Lung microvascular endothelial cell (primary cell): ENCODE data around the gene SLC31A1. TPM values are rescaled to one million over a fixed set of nuclear protein-coding genes. Genes with fewer than 3 reads are reported as not detected.

Experiments
- DNase-seq, 2 donors: peaks; one replicate each; pipeline versions ENCODE4 v3.0.0 to v3.0.0-alpha.2; 2010; ENCODE audit warnings: low read depth in 2 of 2
- total RNA-seq: library from RNA; depleted of rRNA; stranded (reverse); fragments of >200 nt; gene quantifications from 2 replicates; pipeline ENCODE4 v1.2.1, GENCODE V29; 2014

SLC31A1 gene
- 12.4 and 13.7 TPM in 2 replicates for total RNA-seq

GRCh38 chr9:113221003-113221799 lies at the start of gene SLC31A1, which contains the start of gene FKBP15:
Gene SLC31A1, plus strand, starts transcription at chr9:113221544. Its CDS starts 34,605 bp downstream, at chr9:113256149.
Gene FKBP15, minus strand, starts transcription at chr9:113221277. Its CDS starts 34 bp downstream, at chr9:113221243.
- DNase-seq: peak; percentile 99

- no peak for DNase-seq
Measured at GRCh38 chr9:113173341-113173740, 48.0 kb upstream of the SLC31A1 start.

DNA sequence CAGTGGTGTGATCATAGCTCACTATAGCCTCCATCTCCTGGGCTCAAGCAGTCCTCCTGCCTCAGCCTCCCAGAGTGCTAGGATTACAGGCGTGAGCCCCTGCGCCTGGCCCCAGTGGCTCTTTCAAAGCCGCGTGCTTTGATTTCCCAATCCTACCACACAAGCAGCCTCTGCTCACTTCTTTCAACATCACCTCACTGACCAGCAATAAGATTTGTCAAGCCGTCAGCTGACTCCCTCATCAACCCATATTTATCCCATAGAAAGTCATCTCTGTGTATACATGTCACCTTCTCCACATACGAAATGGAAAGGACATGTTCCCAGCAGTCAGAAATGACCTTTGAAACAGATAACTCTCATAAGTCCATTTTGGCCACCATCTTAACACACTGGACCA lies 44.5 kb upstream of the SLC31A1 start:
- no peak for DNase-seq

DNA sequence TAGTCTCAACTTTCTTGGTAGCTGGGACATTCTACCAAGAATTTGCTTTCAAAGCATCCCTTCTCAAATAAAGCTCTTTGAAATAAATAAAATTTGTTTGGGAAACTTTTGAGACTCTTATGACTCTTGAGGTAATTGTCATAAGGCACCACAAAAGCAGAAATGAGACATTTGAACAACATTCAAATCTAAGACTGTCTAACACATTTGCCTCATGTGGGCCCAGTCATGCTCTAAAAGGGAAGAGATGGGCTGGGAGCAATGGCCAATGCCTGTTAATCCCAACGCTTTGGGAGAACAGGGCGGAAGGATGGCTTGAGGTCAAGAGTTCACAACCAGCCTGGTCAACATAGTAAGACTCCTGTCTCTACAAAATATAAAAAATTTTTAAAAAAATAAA lies 44.1 kb upstream of the SLC31A1 start:
- no peak for DNase-seq

GRCh38 chr9:113178087-113178486 lies 43.3 kb upstream of the SLC31A1 start:
- peak in 1 of 2 donors; percentile 84 for DNase-seq

GRCh38 chr9:113179839-113180238 lies 41.5 kb upstream of the SLC31A1 start:
- peak in 1 of 2 donors; percentile 21 for DNase-seq

DNA sequence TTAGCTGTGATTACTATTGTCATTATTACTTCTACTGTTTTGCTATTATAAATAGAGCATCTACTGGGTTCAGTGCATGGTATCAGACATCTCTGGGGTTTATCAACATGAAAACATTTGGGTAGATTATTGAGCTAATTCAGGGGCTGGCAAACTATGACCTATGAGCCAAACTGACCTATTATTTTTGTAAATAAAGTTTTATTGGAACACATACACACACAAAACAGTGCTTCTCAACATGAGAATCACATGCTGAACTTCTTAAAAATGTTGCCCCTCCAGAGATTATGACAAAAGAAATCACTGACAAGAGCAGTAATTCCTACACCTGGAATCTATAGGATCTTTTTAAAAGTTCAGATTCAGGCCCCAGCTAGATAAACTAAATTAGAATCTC lies 40.2 kb upstream of the SLC31A1 start:
- no peak for DNase-seq

GRCh38 chr9:113183956-113184488 lies 37.3 kb upstream of the SLC31A1 start:
- DNase-seq: no peak

DNA sequence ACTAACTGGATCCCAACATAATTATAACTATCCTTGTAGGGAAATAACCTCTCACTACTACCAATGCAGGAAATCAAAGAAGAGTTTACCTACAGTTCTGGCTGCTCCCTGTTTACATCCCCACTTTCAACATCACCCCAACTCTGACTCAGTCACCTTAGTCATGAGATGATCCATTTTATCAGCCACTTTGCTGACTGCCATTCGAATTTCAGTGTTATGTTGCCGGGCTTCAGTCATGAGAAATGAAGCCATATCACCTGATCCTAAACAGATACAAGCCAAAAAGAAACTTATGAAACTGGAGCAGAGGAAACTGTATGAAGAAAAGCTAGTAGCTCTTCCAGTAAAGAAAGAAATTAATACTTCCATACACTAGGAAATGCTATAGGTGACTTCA lies 36.8 kb upstream of the SLC31A1 start:
- DNase-seq: peak in 1 of 2 donors; percentile 18

DNA sequence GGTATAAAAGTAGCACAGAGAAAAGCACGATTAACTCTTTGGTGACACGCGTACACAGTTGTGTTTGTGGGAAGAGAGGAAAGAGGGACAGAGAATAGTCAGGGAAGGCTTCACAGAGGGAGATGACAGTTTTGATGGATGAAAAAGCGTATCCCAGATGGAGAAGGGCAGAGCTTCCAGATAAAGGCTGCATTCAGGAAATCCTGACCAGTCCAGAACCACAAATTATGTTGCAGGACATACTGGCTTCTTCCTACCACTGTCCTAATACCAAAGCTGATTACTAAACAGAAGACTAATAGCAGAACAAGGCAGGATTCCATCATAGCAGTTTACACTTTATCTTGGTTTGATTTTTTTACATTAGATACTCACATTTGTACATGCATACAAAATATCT lies 36.1 kb upstream of the SLC31A1 start:
- peak in 1 of 2 donors; percentile 43 for DNase-seq

DNA sequence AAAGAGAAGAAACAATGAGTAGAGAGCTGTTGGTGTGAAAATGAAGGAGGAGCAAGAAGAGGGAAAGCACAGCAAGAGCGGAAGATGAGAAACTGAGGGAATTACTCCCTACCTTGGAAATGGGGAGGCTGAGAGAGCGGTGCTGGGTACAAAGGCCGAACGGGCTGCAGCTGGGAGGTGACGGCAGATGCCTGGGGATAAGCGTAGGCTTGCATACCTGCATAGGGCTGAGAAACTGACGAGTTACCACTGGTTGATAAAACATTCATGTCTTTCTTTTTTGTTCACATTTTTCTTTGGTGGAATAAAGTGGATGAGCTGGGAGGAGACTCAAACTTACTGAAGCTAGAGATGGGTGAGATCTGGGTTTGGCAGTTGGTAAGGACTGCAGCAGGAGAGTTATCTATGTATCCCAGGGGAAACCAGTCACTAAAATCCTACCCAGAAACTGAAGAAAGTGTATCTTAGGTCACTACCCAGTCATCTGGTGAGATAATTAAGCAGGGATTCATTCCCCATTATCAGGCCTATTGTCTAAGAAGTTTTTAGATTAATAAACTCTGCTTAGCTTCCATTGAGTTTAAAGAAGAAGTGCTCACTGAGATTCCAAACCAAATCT lies 35.1 kb upstream of the SLC31A1 start:
- no peak for DNase-seq

GRCh38 chr9:113187929-113188595 lies 33.3 kb upstream of the SLC31A1 start:
- peak; percentile 29 to 90 for DNase-seq

GRCh38 chr9:113192455-113192854 lies 28.9 kb upstream of the SLC31A1 start:
- DNase-seq: no peak

GRCh38 chr9:113199683-113200329 lies 21.5 kb upstream of the SLC31A1 start:
- no peak for DNase-seq

GRCh38 chr9:113205432-113205831 lies 15.9 kb upstream of the SLC31A1 start:
- DNase-seq: peak in 1 of 2 donors; percentile 11

DNA sequence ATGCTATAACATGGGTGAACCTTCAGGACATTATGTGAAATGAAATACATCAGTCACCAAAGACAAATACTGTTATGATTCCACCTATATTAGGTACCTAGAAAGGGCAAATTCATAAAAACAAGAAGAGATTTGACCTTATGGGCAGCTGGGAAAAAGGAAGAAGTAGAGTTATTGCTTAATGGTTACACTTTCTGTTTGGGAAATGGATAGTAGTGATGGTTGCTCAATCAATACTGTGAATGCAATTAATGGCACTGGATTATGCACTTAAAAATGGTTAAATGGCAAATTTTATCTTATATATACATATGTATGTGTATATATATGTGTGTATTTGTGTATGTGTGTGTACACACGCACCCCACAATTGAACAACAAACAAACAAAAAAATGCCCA lies 15.5 kb upstream of the SLC31A1 start:
- DNase-seq: no peak

DNA sequence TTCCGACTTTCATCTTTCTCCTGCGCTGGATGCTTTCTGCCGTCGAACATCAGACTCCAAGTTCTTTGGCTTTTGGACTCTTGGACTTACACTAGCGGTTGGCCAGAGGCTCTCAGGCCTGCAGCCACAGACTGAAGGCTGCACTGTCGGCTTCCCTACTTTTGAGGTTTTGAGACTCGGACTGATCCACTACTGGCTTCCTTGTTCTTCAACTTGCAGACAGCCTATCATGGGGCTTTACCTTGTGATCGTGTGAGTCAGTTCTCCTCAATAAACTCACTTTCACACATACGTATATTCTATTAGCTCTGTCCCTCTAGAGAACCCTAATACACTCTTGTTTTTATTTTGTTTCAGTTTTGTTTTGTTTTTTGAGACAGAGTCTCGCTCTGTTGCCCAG lies 10.5 kb upstream of the SLC31A1 start:
- no peak for DNase-seq

DNA sequence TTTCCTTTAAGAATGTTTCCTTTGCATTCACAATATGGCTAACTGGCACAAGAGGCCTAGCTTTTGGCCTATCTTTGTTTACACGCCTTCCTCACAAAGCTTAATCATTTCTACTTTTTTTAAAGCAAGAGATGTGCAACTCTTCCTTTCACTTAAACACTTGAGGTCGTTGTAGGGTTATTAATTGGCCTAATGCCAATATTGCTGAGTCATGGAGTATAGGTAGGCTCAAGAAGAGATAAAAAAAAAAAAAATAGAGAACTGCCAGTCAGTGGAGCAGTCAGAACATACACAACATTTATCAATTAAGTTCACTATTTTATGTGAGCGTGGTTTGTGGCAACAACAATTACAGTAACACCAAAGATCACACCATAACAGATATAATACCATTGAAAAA lies 6.2 kb upstream of the SLC31A1 start:
- DNase-seq: peak; percentile 35 to 84

DNA sequence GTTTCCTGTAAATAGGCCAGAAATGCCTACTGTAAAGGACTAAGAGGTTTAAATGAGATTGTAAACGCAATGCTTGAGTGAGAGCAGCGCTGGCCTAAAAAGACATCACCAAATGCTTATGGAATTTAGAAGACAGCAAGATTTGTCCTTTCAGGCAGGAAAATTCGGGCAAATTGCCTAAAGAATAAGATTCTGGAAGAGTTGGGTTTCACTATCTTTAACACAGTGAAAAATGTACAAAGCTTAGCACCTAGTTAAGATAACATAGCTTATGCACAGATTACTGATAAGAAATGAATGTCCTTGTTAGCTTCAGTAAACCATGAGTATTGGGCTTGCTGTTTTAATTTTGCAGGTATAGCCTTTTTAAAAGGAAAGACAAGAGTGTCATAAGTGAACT lies 4.9 kb upstream of the SLC31A1 start:
- no peak for DNase-seq

- no peak for DNase-seq
Measured at GRCh38 chr9:113219186-113219936, 2.0 kb upstream of the SLC31A1 start.

- peak in 1 of 2 donors; percentile 24 for DNase-seq
Measured at GRCh38 chr9:113219969-113220368, 1.4 kb upstream of the SLC31A1 start.
